ENCODE data around the gene KRTAP20-4. TPM values are rescaled to one million over a fixed set of nuclear protein-coding genes. Genes with fewer than 3 reads are reported as not detected.

Gene KRTAP20-4
- total RNA-seq, 2 donors from 2014 or later: not detected

GRCh38 chr21:30612132-30612531, 8.3 kb upstream of the KRTAP20-4 start:
- Histone ChIP-seq H3K9me3 (no peaks in the 10 kb centered on the region), H3K27me3 (replicated peaks; ENCODE audit: insufficient read depth) (no peaks in the 10 kb centered on the region), H3K27ac (no peak overlapping the region), H3K36me3 (no peaks in the 10 kb centered on the region), H3K4me3 (no peak overlapping the region), H3K4me1 (ENCODE audit: control insufficient read depth in 1 of 2, low read depth in 2 of 2) (no peaks in the 10 kb centered on the region)
- DNase-seq (ENCODE audit: low spot score) (no peak), ATAC-seq (ENCODE audit: insufficient number of reproducible peaks, low FRiP score, low read depth) (no peak)
- no peak for TF ChIP-seq CTCF (IDR thresholded peaks at IDR 0.05)

GRCh38 chr21:30613836-30614235, 6.6 kb upstream of the KRTAP20-4 start, which contains the start of gene KRTAP6-1:
Gene KRTAP6-1, minus strand, starts transcription at chr21:30613930. Its CDS starts 26 bp downstream, at chr21:30613904.
- DNase-seq (ENCODE audit: low spot score): no peak
- no peaks in the 10 kb centered on the region for H3K4me1 ChIP-seq (ENCODE audit: control insufficient read depth in 1 of 2, low read depth in 2 of 2)
- H3K36me3 ChIP-seq: no peaks in the 10 kb centered on the region
- H3K27me3 ChIP-seq (replicated peaks; ENCODE audit: insufficient read depth): no peaks in the 10 kb centered on the region
- no peaks in the 10 kb centered on the region for H3K9me3 ChIP-seq
- ATAC-seq (ENCODE audit: insufficient number of reproducible peaks, low FRiP score, low read depth): no peak
- no peak within 1 kb of the TSS for H3K27ac ChIP-seq
- TF ChIP-seq CTCF (IDR thresholded peaks at IDR 0.05): no peak
- no peak within 1 kb of the TSS for H3K4me3 ChIP-seq

DNA sequence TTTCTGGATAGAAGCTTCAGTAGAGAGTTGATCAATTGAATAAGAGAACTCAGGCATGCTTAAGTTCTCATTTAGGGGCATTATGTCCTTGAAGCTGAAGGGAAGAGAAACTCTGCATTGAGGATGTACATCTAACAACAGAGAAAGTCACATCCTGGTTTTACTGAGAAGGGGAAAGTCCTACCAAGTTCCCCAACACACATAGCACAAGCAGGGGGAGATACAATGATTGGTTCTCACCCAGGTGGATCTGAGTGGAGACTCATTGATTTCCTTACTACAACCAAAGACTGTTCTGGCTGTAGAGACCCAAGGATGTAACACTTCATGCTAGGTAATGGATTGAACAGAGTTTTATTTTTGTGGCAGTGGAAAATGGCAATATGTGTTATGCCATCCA, 5.2 kb upstream of the KRTAP20-4 start:
- no peak for TF ChIP-seq CTCF (IDR thresholded peaks at IDR 0.05)
- Histone ChIP-seq H3K27ac (no peak overlapping the region), H3K9me3 (no peaks in the 10 kb centered on the region), H3K36me3 (no peaks in the 10 kb centered on the region), H3K4me3 (no peak overlapping the region), H3K27me3 (replicated peaks; ENCODE audit: insufficient read depth) (no peaks in the 10 kb centered on the region), H3K4me1 (ENCODE audit: control insufficient read depth in 1 of 2, low read depth in 2 of 2) (no peaks in the 10 kb centered on the region)
- no peak for DNase-seq (ENCODE audit: low spot score)
- no peak for ATAC-seq (ENCODE audit: insufficient number of reproducible peaks, low FRiP score, low read depth)

- no peak for TF ChIP-seq CTCF (IDR thresholded peaks at IDR 0.05)
- no peaks in the 10 kb centered on the region for H3K4me1 ChIP-seq (ENCODE audit: control insufficient read depth in 1 of 2, low read depth in 2 of 2)
- no peaks in the 10 kb centered on the region for H3K27me3 ChIP-seq (replicated peaks; ENCODE audit: insufficient read depth)
- no peaks in the 10 kb centered on the region for H3K9me3 ChIP-seq
- DNase-seq (ENCODE audit: low spot score) (no peak), ATAC-seq (ENCODE audit: insufficient number of reproducible peaks, low FRiP score, low read depth) (no peak)
- H3K27ac ChIP-seq: no peak within 1 kb of the TSS
- H3K4me3 ChIP-seq: no peak within 1 kb of the TSS
- no peaks in the 10 kb centered on the region for H3K36me3 ChIP-seq
These were observed 4.3 kb upstream of the KRTAP20-4 start, which contains the start of gene KRTAP20-1 for GRCh38 chr21:30616125-30616524. Gene KRTAP20-1, plus strand, starts transcription at chr21:30616425. Its CDS starts 30 bp downstream, at chr21:30616455.

DNA sequence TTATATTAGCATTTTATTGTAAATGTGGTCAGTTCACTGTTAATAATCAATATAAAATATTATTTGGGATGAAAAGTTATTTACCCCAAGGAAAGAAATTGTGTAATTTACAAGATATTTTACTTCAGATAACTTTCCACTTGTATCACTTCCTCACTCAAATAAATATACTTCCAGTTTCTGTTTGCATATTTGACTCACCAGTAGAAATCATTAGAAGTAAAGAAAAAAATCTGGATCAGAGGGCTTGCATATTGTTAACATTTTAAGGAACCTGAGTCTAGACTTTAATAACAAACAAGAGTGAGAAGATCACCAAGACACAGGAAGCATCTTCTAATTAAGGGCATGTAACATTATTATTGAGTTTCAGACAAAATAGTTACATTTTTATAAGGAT, 347 bp upstream of the KRTAP20-4 start:
- Histone ChIP-seq H3K4me1 (ENCODE audit: control insufficient read depth in 1 of 2, low read depth in 2 of 2) (no peaks in the 10 kb centered on the region), H3K27me3 (replicated peaks; ENCODE audit: insufficient read depth) (no peaks in the 10 kb centered on the region), H3K36me3 (no peaks in the 10 kb centered on the region), H3K9me3 (no peaks in the 10 kb centered on the region), H3K4me3 (no peak overlapping the region), H3K27ac (no peak overlapping the region)
- DNase-seq (ENCODE audit: low spot score) (no peak), ATAC-seq (ENCODE audit: insufficient number of reproducible peaks, low FRiP score, low read depth) (no peak)
- no peak for TF ChIP-seq CTCF (IDR thresholded peaks at IDR 0.05)

Measured in thoracic aorta (tissue), 2 donors.